GM21528 (cell line): Measurements from ENCODE around the gene HNRNPA3.

Experiments
- ATAC-seq: cut with Tn5 transposase; IDR thresholded peaks from one replicate; pipeline ENCODE4 v1.9.1; 2021; ENCODE audit warnings: mild to moderate bottlenecking, moderate library complexity; ENCODE audit not compliant: unreplicated experiment, low FRiP score

The HNRNPA3 gene

GRCh38 chr2:177270531-177270930 lies 57.9 kb downstream of the HNRNPA3 start:
- ATAC-seq = no peak

DNA sequence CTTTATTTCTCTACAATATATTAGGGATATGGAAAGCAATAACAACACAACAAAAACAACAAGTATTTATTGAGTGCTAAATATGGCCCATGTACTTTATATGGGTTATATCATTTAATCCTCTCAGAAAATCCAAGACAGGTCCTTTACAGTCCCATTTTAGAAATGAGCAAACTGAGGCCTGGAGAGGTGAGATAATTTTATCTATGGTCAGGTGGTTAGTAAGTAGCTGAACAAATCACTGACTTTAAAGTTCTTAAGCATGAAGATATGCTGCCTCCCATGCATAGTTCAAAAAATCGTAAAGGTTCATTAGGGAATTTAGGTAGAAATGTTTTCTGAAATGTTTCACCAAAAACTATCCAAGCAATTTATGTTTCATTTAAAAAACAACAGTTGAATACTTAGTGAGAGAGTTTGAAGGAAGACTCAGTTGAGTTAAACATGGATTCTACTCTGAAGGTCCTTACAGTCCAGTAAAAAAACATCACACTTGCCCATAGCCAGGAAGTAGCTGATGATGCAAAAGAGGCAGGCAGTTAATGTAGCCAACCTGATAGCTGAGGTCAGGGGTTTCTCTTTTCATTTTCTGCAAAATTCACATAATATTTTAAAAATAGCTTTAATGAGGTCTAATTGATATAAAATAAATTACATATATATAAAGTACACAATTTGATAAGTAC lies 59.5 kb downstream of the HNRNPA3 start:
- ATAC-seq = no peak

DNA sequence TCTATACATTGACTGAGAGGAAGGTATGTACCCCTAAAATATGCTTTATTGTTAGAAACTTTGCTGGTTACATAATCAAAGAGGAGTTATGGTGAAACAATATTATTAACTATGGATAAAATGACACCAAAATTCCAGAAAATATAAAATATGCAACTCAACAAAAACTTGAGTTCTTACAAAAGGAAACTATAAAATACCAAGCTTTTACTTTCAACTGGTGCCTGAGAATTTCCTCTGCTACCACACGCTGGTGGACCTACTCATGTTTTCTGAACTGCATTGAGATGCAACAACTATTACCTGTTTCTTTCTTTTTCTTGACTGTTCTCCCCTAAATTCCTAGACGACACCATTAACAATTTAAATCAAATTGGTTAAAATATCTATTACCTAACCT lies 60.2 kb downstream of the HNRNPA3 start:
- no peak for ATAC-seq

- ATAC-seq = no peak
These were observed 60.8 kb downstream of the HNRNPA3 start for GRCh38 chr2:177273408-177273807.
